ENCODE data around the gene TAF1D.

GRCh38 chr11:93784935-93785360, 43.7 kb upstream of the TAF1D start:
- TF ChIP-seq CTCF (IDR thresholded peaks at IDR 0.05): no peak
- TF ChIP-seq POLR2A (IDR thresholded peaks at IDR 0.05): no peak

All from sigmoid colon (tissue), 3 donors.